Stimulated activated CD8-positive, alpha-beta memory T cell treated with anti-CD3 and anti-CD28 coated beads, Interleukin-7, amount 100 ng/mL, for 48 hours (primary cell): ENCODE measurements around the gene IRF4.

Experiments
- DNase-seq, 2 donors: peaks; one replicate each; pipeline ENCODE4 v3.0.0-alpha.2; 2020; ENCODE audit warnings: low read depth in 1 of 2; ENCODE audit errors: extremely low read depth in 1 of 2

IRF4 gene

GRCh38 chr6:395432-396125 is 4.0 kb downstream of the IRF4 start:
- no peak for DNase-seq

GRCh38 chr6:396126-396520 is 4.6 kb downstream of the IRF4 start:
- DNase-seq, result no peak

GRCh38 chr6:397056-397455 is 5.5 kb downstream of the IRF4 start:
- no peak for DNase-seq

- DNase-seq, result no peak
These were observed 6.1 kb downstream of the IRF4 start for GRCh38 chr6:397604-398003.

DNA sequence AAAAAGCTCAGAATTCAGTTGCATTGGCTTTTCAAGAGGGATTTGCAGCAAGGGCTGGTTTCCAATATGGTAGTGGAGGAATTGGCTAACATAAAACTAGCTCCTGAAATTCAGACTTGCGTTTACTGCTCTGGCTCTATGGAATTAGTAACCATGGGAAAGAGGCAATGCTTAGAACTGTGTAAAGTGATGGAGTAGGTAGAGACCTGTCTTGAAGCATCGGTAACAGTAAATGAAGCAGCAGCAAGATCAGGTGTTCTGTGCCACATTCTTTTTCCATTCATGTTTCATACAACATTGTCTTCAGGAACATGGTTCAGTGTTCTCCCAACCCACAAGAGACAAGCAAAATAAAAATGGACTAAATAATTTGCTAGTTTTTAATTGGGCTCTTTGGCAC is 6.5 kb downstream of the IRF4 start:
- no peak for DNase-seq

DNA sequence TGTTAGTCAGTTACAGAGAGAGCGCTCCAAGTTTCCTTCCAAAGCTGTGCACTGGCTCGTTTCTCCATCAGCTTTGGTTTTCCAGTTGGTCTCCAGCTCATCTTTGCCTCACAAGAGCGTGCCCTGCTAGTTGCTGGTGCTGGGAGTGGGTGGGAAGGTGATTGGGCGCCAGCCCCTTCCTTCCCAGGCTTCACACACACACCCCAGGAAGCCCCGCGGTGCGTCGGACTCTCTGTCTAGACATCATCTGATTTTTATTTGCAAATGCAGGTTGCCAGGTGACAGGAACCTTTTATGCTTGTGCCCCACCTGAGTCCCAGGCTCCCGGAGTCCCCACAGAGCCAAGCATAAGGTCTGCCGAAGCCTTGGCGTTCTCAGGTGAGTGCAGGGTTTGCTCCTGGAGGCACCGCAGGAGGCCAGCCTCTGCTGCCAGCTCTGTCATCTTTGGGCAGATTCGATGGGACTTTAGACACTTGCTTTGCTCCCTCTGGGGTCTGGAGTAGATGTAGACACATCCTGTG is 7.1 kb downstream of the IRF4 start:
- no peak for DNase-seq

DNA sequence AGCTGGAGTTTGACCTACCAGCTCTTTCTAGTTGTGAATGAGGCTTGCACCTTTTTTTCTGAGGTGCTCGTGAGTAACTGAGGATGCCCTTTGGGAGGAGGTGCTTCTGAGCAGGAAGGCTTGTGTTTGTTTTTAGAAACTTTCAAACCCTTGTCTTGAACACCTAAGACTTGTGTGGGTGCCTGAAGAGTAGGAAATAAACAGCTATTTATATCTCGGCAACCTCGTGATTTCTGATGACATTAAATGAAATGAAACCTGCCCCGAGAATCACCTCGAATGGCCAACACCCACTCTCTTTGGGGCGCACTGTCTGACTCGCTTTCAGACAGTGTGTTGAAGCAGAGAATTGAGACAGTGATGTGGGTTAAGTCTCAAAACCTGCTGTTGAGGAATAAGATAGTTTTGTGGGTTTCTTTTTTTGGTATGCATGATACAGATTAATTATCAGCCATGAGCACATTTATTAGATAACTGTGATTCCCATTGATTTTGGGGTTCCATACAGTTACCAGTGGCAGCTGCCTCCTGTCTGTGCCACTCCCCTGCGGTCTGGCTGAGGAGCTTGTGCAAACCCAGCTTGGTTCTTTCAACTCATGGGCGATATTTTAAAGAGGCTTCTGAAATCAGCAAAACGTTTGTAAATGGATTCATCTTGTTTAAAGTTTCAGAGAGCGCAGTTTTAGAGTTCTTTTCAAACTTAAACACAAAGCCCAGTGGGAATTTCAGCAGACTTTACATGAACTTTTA is 8.4 kb downstream of the IRF4 start:
- no peak for DNase-seq

GRCh38 chr6:400815-401214 is 9.3 kb downstream of the IRF4 start:
- no peak for DNase-seq

DNA sequence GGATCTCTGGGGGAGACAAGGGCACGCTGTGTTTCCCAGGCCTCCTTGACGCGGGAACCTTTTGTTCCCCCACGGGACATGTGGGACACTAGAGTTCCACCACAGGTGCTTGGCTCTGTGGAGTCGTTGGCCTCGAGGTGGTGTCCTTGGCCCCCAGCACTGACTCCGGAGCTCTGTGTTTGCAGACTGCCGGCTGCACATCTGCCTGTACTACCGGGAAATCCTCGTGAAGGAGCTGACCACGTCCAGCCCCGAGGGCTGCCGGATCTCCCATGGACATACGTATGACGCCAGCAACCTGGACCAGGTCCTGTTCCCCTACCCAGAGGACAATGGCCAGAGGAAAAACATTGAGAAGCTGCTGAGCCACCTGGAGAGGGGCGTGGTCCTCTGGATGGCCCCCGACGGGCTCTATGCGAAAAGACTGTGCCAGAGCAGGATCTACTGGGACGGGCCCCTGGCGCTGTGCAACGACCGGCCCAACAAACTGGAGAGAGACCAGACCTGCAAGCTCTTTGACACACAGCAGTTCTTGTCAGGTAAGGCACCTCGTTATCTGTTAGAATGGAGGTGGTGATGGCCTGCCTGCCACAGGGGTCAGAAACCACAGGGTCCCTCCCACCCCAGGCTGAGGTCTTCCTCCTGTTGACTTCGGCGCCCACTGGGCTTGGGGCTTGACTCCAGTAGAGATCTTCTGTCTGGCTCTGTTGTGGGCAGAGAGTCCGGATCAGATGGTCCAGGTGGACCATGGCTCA is 9.9 kb downstream of the IRF4 start:
- DNase-seq, result no peak

DNA sequence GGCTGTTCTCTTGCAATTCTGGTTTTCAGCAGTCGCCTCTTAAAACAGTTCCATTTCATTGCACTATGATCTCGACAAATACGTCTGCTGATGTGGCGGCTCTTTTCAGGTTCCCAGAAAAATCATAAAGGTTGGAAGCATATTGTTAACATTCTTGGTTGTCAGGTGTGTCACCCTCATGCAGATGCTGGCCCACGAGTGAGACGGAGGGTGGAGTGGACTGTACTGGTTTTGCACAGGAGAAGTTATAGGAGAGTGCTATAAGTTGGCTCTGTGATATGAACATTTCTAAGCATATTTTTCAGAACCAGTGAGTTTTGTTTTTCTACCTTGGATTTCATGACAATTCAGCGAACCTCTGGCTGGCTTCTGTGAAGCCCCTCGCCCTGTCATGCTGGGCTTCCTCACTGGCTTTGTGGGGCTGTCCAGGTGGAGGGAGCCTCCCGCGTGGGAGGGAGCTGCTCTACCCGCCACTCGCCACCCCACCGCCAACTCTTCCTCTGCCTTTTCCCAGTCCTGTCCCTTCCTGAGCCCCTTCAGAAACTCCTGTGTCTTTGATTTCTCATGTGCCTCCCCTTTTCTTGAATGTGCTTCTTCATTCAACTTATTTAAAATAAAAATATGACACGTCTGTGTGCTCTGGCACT is 10.6 kb downstream of the IRF4 start:
- no peak for DNase-seq

DNA sequence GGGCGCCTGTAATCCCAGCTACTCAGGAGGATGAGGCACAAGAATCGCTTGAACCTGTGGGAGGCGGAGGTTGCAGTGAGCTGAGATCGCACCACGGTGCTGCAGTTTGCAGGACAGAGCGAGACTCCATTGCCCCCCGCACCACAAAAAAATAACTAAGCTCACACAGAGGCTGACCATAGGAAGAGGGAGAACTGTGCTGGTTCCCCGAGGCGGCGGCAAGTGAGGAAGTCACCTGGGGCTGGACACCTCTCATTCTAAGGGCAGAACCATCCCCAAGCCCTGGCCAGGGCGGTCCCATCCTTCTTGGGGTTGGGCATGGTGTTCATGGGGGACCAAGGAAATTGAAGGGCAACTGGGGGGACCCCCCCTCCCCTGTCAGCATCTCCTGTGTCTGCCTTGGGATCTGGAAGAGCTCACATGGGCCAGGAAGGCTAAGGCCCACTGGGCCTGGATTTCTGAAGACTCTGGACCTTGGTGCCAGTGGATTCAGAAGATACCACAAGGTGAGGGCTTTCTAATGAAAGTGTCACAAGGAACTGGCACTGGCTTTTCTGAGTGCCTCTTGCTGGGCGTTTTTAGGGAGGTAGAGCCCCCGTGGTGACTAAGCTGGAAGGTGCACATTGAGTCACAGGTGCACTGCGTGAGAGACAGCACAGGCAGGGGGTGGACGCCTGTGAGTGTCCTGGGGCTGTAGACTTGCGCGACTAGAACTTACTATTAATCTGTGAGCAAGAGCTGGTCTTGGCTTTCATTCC is 11.5 kb downstream of the IRF4 start:
- peak; percentile 43 to 68 for DNase-seq

DNA sequence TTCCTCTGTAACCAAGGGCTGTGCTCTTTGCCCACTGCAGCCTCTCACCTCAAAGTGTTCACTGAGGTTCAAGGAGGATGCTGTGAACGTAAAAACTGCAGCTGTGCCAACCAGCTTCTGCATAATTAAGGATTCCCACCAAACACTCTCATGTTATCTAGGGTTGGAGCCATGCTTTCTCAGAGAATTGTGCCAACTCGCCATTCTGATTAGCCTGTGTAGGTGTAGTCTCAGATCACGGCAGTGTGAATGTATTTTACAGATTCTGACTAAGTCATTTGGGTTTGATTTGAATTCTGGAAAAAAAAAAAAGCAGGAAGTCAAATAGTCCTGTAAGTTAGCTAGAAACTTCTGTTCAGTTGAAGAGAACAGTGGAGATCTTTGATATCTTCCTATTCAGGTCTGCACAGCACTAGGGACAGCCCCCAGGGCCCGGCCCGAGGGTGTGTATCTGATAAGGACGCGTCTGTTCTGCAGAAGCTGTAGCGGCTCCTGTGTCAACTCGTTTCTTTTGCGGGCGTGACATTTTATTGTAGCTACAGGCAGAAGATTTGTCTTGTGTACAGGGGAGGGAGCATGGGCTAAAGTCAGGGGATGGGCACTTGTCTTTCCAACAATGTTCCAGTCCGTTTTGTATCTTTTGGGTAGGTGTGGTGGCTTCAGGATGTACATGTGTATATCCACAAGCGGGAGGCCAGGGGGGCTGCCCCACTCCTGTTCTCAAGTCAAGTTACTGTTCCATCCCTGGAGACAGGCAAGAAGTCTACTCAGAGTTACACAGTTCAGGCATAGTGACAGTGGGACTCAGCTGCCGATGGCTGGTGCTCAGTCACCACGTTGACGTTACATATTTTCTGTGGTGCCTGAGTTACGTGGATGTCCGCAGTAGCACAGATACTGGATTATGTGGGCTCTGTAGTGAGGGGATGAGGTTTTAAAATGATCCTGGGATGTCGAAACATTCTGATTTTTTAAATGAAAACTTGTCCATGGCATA is 12.4 kb downstream of the IRF4 start:
- DNase-seq, result peak in 1 of 2 donors; percentile 56

GRCh38 chr6:404685-405423 is 13.3 kb downstream of the IRF4 start:
- DNase-seq, result no peak

DNA sequence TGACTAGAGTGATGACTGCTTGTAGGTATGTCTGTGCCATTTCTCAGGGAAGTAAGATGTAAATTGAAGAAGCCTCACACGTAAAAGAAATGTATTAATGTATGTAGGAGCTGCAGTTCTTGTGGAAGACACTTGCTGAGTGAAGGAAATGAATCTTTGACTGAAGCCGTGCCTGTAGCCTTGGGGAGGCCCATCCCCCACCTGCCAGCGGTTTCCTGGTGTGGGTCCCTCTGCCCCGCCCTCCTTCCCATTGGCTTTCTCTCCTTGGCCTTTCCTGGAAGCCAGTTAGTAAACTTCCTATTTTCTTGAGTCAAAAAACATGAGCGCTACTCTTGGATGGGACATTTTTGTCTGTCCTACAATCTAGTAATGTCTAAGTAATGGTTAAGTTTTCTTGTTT is 16.6 kb downstream of the IRF4 start:
- DNase-seq, result no peak

GRCh38 chr6:408599-409102 is 17.1 kb downstream of the IRF4 start:
- no peak for DNase-seq

DNA sequence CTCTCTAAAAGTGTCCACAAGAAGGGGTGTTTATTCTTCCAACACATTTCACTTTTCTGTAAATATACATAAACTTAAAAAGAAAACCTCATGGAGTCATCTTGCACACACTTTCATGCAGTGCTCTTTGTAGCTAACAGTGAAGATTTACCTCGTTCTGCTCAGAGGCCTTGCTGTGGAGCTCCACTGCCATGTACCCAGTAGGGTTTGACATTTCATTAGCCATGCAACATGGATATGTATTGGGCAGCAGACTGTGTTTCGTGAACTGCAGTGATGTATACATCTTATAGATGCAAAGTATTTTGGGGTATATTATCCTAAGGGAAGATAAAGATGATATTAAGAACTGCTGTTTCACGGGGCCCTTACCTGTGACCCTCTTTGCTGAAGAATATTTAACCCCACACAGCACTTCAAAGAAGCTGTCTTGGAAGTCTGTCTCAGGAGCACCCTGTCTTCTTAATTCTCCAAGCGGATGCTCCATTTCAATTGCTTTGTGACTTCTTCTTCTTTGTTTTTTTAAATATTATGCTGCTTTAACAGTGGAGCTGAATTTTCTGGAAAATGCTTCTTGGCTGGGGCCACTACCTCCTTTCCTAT is 17.9 kb downstream of the IRF4 start:
- DNase-seq, result no peak

DNA sequence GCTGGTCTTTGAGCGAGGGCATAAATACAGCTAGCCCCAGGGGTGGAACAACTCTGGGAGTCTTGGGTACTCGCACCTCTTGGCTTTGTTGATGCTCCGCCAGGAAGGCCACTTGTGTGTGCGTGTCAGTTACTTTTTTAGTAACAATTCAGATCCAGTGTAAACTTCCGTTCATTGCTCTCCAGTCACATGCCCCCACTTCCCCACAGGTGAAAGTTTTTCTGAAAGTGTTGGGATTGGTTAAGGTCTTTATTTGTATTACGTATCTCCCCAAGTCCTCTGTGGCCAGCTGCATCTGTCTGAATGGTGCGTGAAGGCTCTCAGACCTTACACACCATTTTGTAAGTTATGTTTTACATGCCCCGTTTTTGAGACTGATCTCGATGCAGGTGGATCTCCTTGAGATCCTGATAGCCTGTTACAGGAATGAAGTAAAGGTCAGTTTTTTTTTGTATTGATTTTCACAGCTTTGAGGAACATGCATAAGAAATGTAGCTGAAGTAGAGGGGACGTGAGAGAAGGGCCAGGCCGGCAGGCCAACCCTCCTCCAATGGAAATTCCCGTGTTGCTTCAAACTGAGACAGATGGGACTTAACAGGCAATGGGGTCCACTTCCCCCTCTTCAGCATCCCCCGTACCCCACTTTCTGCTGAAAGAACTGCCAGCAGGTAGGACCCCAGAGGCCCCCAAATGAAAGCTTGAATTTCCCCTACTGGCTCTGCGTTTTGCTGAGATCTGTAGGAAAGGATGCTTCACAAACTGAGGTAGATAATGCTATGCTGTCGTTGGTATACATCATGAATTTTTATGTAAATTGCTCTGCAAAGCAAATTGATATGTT is 19.2 kb downstream of the IRF4 start:
- no peak for DNase-seq
